Adrenal gland (tissue), 5 donors: ENCODE data around the gene KIF9.

Source experiments
- POLR2A ChIP-seq, 2 donors: fragments of 450-650 bp; IDR thresholded peaks; one replicate each; pipeline ENCODE4 v1.6.1; 2017; ENCODE audit warnings: antibody characterized with exemption in 2 of 2, mild to moderate bottlenecking in 2 of 2, moderate library complexity in 1 of 2
- TF ChIP-seq, protein P1 (sequence below), 6 experiments: fragments of 450-650 bp in 4 of 6; fragments of 200-600 bp in 2 of 6; sonication (generic) in 1 of 6; IDR thresholded peaks; 1 replicate in 5 of 6; 2 replicates in 1 of 6; pipeline versions ENCODE4 v1.5.1 to v1.8.0; 2016 to 2021; ENCODE audit warnings: antibody characterized with exemption in 6 of 6, mild to moderate bottlenecking in 2 of 6, moderate library complexity in 1 of 6
- donor health status: DM: no; HTN: no; CAD: no.

DNA sequence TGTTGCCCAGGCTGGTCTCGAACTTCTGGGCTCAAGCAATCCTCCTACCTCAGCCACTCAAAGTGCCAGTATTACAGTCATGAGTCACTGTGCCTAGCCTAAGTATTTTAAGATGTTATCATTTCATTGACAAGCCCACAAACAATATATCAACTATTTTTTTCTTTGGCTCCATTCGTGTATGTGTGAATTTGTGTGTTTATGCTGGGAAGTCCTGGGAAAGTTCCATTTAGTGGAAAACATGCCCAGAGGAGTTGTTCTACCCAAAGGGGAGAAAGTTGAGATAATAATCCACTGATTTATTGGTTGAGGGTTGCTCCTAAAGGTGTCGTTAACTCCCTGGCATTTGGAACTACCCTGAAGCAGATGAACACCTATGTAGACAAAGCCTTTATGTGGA, 58.8 kb downstream of the KIF9 start:
- no peak for TF ChIP-seq POLR2A (IDR thresholded peaks at IDR 0.05)
- TF ChIP-seq, protein P1, sequence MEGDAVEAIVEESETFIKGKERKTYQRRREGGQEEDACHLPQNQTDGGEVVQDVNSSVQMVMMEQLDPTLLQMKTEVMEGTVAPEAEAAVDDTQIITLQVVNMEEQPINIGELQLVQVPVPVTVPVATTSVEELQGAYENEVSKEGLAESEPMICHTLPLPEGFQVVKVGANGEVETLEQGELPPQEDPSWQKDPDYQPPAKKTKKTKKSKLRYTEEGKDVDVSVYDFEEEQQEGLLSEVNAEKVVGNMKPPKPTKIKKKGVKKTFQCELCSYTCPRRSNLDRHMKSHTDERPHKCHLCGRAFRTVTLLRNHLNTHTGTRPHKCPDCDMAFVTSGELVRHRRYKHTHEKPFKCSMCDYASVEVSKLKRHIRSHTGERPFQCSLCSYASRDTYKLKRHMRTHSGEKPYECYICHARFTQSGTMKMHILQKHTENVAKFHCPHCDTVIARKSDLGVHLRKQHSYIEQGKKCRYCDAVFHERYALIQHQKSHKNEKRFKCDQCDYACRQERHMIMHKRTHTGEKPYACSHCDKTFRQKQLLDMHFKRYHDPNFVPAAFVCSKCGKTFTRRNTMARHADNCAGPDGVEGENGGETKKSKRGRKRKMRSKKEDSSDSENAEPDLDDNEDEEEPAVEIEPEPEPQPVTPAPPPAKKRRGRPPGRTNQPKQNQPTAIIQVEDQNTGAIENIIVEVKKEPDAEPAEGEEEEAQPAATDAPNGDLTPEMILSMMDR (IDR thresholded peaks at IDR 0.05), result no peak
